Inflammatory macrophage treated with lipopolysaccharide for 4 hours (primary cell): ENCODE measurements around the gene TBC1D5.
"Not testable (repeated sequence)": the region's sequence is repeated elsewhere in the genome, so short reads cannot be mapped to it uniquely, and the experiment has no call there.

ENCODE experiments used
- DNase-seq: peaks from one replicate; pipeline ENCODE4 v3.0.0-alpha.2; 2020

The TBC1D5 gene

GRCh38 chr3:17394541-17395155, 347.8 kb downstream of the TBC1D5 start:
- DNase-seq, result peak; percentile 9

- DNase-seq, result not testable (repeated sequence)
Observed at GRCh38 chr3:17392516-17392915, 349.9 kb downstream of the TBC1D5 start.

- no peak for DNase-seq
Observed at GRCh38 chr3:17390785-17391184, 351.6 kb downstream of the TBC1D5 start.

GRCh38 chr3:17387108-17387507, 355.3 kb downstream of the TBC1D5 start:
- DNase-seq, result no peak

GRCh38 chr3:17386432-17386831, 356.0 kb downstream of the TBC1D5 start:
- DNase-seq, result no peak

- peak; percentile 67 for DNase-seq
Observed at GRCh38 chr3:17384567-17385296, 357.7 kb downstream of the TBC1D5 start.

GRCh38 chr3:17373304-17373703, 369.1 kb downstream of the TBC1D5 start:
- no peak for DNase-seq

- no peak for DNase-seq
Observed at GRCh38 chr3:17372362-17373210, 369.8 kb downstream of the TBC1D5 start.

- peak; percentile 1 for DNase-seq
Observed at GRCh38 chr3:17369973-17370372, 372.5 kb downstream of the TBC1D5 start.

- no peak for DNase-seq
Observed at GRCh38 chr3:17367171-17367570, 375.3 kb downstream of the TBC1D5 start.

- DNase-seq, result peak; percentile 18
Observed at GRCh38 chr3:17360991-17361390, 381.4 kb downstream of the TBC1D5 start.

- no peak for DNase-seq
Observed at GRCh38 chr3:17359911-17360310, 382.5 kb downstream of the TBC1D5 start.

- DNase-seq, result no peak
Observed at GRCh38 chr3:17357035-17357710, 385.3 kb downstream of the TBC1D5 start.

GRCh38 chr3:17356585-17356984, 385.8 kb downstream of the TBC1D5 start:
- DNase-seq, result no peak

- no peak for DNase-seq
Observed at GRCh38 chr3:17355591-17355990, 386.8 kb downstream of the TBC1D5 start.

GRCh38 chr3:17354341-17354740, 388.1 kb downstream of the TBC1D5 start:
- DNase-seq, result no peak

- no peak for DNase-seq
Observed at GRCh38 chr3:17352620-17353019, 389.8 kb downstream of the TBC1D5 start.

- not testable (repeated sequence) for DNase-seq
Observed at GRCh38 chr3:17351193-17351592, 391.2 kb downstream of the TBC1D5 start.

GRCh38 chr3:17349093-17349492, 393.3 kb downstream of the TBC1D5 start:
- no peak for DNase-seq

GRCh38 chr3:17342119-17342518, 400.3 kb downstream of the TBC1D5 start:
- DNase-seq, result peak; percentile 67

GRCh38 chr3:17340693-17341092, 401.7 kb downstream of the TBC1D5 start:
- no peak for DNase-seq

- DNase-seq, result no peak
Observed at GRCh38 chr3:17340261-17340660, 402.2 kb downstream of the TBC1D5 start.

- DNase-seq, result no peak
Observed at GRCh38 chr3:17339132-17339575, 403.3 kb downstream of the TBC1D5 start.
